Dedifferentiated amniotic fluid mesenchymal stem cell (primary cell): Measurements from ENCODE around the gene HEXIM2.
A peak's percentile ranks its signal among the peaks of the same experiment; 100 is the strongest.
"Not testable (repeated sequence)": the region's sequence is repeated elsewhere in the genome, so short reads cannot be mapped to it uniquely, and the experiment has no call there.

Source experiments
- DNase-seq: peaks from one replicate; pipeline ENCODE4 v3.0.0-alpha.2; 2016; ENCODE audit errors: extremely low spot score

HEXIM2 gene

DNA sequence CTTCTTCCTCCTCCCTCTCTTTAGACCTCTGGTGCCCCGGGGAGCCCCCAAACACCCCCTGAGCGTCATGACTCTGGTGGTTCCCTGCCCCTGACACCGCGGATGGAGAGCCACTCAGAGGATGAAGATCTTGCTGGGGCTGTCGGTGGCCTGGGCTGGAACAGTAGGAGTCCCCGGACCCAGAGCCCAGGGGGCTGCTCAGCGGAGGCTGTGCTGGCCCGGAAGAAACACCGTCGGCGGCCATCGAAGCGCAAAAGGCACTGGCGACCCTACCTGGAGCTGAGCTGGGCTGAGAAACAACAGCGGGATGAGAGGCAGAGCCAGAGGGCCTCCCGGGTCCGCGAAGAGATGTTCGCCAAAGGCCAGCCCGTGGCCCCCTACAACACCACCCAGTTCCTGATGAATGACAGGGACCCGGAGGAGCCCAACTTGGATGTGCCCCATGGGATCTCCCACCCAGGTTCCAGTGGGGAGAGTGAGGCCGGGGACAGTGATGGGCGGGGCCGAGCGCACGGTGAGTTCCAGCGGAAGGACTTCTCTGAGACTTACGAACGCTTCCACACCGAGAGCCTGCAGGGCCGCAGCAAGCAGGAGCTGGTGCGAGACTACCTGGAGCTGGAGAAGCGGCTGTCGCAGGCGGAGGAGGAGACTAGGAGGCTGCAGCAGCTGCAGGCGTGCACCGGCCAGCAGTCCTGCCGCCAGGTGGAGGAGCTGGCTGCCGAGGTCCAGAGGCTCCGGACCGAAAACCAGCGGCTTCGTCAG, 7.5 kb downstream of the HEXIM2 start:
- DNase-seq = peak; percentile 12

DNA sequence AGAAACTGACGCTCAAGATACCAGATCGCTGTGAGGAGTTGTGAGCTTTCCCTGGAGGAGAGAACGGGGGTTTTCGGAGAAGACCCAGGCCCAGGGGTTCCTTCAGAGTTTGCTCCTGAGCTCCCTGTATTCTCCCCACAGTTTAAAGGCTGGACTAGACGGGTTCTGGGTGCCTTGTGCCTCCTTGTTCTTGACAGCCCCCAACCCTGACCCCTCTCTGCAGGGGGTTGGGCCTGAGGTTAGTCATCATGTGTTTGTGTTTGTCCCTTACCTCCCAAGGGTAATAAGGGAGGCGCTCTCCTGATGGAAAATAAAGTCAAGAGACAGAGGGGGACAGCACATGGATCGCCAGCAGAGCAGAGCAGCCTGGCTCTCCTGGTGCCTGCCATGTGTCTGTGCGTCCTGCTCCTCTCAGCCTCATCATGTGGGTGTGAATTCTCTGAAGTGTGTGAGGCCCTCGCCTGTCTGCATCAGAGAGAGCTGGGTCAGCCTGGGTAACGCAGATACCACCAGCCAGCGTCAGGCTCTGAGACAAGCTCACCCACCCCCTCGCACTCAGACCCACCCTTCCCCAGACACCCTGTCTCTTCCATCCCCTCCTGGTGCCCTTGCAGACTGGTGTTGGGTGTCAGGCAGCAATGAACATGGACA, 8.7 kb downstream of the HEXIM2 start:
- no peak for DNase-seq

DNA sequence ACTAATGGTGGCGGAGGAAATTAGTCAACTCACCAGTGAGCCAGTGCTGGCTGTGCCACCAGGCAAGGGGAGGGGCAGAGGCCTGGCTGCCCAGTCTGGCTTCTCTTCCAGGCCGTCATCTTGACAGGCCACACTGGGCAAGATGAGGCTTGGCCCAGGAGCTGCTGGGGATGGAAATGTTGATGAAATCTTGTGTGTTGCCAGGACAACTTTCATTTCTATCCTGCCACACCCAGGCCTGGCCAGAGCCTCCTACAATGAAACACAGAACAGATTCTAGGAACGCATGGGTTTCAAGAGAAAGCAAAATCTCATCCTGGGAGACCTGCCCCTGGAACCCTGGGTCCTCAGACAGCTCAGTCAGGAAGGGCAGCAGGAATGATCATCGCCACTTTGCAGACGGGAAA, 9.3 kb downstream of the HEXIM2 start:
- peak; percentile 84 for DNase-seq

DNA sequence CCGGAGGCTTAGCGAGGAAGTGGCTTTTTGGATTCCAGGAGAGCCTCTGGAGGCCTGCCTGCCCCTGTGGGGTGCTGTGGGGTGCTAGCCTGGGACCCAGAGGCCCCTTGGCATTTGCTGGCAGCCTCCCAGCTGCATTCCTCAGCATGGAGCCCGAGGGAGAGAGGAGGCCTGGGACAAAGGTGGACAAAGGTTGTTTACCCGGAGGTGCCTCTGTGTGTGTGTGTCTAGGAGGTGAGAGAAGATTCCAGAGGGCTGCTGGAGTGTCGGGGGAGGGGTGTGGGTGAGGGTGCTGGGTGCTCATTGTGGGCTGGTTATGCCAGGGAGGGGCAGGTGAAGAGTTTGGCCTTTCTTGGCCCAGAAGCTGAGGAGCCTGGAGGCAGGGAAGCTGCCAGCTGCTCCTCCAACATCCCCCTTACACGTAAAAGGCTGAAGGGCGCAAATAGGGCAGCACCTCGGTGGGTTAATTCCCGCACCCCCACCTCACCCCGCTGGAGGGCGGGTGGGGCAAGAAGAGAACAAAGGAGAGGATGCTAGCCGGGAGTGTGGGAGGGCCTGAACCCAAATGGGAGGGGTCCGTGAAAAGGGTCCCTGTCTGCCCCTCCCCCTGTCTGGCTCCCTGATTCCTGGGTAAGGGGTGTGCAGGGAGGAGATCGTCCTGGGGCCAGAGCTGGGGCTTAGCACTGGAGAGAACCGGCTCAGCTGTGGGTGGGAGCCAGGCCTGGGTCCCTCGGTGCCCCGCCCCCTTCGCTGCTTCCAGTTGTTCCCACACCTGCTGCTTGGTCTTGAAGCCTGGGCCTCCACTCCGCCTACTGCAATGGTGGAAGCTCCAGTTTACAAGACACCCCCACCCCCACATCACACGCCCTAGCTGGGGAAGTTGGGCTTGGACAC, 9.9 kb downstream of the HEXIM2 start:
- no peak for DNase-seq

DNA sequence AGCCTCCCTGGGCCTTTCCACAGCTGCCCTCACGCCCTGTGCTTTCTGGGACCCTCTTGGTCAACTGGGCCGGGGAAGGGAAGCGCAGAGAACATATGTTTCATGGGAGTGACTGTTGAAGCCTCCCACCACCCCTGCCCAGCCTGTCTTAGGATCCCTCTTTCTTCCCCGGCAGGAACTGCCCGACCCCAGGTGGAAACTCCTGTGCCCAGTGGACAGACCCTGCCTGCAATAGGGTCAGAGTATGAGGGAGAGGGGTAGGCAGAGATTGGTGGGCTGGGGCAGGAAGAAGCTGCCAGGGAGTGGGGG, 10.5 kb downstream of the HEXIM2 start:
- no peak for DNase-seq

DNA sequence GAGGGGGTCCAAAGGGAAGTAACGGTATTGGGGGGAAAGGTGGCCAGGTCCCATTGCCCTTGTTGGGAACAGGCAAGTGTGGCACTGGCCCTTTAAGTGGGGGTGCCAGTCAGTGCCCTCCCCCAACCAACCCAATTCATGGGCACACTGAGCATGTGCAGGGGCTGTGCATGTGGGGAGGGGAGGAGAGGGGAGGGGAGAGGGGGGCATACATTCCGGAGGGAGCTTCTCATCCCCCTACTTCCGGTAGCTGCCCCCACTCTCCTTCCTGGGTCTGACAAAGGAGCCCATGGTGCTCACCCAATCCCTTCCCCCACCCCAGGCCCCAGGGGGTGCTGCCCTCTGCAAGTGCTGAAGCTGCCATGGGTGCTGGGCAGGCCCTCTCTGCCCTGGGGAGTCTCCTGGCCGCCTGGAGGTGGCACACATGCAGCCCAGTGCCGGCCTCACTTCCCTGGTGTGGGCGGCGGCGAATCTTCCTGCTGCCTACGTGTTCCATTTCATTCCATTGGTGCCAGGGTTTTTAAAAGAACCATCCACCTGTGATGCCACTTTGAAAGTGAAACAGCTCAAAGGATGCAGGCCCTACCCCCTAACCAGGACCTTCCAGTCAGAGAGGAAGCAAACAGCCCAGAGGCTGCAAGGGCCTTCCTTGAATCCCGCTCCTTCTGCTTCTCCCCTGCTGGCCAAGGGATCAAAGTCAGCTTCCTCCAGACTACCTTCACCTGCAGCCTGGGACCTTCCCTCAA, 11.0 kb downstream of the HEXIM2 start:
- no peak for DNase-seq

DNA sequence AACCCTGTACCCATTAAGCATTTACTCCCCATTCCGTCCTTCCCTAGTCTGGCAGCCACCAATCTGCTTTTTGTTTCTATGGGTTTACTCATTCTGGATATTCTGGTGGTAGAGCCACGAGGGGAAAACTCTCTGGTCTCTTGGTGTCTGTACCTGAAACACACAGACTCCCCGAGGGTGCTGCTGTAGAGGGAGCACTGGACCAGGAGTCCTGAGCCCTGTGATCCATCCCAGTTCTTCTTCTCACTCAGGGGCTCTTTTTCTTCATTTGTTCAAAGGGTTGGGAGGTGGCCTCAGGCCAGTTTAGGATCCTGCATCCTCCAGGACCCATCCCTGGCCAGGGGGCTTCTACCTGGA, 14.1 kb downstream of the HEXIM2 start:
- no peak for DNase-seq

DNA sequence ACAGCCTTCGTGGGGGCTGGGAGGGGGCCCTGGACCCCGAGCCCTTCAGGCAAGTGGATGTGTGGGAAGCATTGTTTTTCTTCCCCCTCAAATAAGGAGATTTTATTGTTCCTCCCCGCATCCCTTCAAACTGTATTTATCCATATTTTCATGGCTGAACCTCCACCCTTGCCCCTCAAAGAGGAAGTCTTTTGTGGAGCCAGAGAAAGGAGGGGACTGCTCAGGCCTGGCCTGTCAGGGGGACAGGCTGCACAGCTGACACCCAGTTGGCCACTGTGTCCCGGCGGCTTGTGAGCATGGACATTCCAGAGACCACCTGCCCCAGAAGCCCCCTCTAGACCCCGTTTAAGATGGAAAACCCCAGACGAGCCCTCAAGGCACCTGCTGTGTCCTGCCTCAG, 15.9 kb downstream of the HEXIM2 start:
- no peak for DNase-seq

DNA sequence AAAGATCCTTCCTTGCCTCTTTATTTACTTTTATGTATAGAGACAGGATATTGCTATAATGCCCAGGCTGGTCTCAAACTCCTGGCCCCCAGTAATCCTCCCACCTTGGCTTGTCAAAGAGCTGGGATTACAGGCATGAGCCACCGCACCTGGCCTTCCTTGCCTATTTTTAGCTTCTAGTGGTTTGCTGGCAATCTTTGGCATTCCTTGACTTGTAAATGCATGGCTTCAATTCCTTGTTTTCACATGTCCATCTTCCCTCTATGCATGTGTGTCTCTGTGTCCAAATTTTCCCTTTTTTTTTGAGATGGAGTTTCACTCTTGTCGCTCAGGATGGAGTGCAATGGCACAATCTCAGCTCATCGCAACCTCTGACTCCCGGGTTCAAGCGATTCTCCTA, 22.5 kb downstream of the HEXIM2 start:
- no peak for DNase-seq

DNA sequence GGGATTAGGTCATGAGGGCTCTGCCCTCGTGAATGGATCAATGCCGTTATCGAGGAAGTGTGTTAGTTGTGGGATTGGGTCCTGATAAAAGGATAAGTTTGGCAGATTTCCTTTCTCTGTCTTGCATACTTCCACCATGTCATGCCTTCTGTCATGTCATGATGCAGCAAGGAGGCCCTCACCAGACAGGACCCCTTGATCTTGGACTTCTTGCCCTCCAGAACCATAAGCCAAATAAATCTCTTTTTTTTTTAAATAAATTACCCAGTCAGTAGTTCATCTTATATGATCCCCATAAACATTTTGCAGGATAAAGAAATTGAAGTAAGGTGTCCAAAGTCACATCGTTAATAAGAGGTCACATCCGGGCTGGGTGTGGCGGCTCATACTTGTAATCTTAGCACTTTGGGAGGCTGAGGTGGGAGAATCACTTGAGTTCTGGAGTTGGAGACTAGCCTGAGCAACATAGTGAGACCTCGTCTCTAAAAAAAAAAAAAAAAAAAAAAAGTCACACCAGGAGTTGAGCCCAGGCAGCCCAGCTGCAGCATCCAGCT, 25.2 kb downstream of the HEXIM2 start:
- DNase-seq = no peak

DNA sequence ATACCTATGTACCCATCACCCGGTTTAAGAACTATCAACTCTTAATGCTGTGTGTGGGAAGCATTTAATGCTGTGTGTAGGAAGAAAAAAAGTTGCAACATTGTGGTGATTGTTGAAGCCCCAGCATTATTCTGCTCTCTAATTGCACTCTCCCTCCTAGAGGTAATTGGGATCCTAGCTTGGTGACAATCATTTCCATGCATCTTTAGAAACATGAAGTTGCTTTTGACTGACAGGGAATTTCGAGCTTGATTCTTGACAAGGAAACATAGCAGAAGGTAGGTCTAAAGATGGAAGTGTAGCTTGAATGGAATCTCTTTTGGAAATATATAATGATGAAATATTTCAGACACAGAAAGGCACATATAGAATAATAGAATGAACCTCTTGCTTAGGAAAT, 27.3 kb downstream of the HEXIM2 start:
- no peak for DNase-seq

DNA sequence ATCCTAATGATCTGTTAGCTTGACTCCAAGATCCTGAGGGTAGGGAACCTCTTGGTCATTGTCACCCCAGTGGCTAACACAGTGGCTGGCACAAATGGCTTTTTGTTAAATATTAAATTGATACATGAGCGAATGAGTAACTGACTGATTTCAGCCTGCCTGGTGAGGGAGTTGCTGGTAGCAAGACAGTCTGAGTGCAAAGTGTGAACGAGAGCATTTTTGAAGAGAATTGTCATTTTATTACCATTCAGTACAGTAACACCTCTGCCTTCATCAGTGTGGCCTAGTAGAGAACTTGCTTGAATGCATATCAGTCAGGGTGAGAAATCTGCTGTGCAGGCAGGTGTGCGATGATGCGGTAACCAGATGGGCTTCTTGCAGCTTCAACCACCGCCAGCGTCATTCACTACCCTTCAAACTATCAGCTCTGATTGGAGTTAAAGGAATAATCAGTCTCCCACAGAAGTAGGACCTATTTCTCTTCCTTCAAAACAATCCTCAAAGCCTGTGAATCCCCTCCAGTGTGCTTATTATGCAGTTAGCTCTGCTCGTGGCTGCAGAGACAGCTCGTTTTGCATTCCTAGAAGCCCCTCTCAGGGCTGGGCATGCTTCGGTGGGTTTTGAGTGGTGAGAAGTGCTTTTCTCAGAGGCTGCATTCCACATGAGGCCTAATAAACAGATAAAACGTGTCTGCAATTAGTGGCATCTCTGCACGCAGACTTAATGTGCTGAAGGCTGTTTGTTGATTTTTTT, 29.0 kb downstream of the HEXIM2 start:
- no peak for DNase-seq

DNA sequence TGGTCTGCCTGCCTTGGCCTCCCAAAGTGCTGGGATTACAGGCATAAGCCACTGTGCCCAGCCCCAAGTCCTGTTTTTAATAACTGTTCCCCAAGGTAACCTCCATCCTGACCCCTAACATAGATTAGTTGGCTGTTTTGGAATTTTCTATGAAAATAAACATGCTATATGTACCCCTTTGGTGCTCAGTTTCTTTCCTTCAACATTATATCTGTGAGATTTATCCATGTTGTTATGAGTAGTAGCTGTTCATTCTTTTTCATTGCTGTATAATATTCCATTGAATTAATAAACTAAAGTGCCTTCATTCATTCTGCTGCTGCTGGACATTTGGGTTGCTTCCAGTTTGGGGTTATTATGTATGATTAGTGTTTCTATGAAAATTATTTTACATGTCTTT, 33.7 kb downstream of the HEXIM2 start:
- DNase-seq = no peak

DNA sequence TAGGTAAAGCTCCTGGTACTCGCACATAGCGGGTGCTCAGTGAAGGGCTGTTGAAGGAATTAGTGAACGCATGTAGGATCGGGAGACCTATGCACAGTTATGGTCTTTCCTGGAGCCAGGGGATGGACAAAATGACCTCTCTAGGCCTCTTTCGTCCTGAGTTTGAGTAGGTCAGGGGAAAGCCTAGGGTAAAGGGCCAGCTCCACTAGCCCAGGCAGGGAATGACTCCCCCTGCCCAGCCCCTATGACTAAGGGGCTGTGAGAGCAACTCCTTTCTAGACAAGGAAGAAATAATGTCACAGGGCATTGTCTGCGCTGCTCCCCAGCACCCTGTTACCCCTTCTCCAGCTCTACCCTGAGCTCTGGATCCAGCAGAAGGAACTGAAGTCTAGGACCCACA, 35.4 kb downstream of the HEXIM2 start:
- no peak for DNase-seq

DNA sequence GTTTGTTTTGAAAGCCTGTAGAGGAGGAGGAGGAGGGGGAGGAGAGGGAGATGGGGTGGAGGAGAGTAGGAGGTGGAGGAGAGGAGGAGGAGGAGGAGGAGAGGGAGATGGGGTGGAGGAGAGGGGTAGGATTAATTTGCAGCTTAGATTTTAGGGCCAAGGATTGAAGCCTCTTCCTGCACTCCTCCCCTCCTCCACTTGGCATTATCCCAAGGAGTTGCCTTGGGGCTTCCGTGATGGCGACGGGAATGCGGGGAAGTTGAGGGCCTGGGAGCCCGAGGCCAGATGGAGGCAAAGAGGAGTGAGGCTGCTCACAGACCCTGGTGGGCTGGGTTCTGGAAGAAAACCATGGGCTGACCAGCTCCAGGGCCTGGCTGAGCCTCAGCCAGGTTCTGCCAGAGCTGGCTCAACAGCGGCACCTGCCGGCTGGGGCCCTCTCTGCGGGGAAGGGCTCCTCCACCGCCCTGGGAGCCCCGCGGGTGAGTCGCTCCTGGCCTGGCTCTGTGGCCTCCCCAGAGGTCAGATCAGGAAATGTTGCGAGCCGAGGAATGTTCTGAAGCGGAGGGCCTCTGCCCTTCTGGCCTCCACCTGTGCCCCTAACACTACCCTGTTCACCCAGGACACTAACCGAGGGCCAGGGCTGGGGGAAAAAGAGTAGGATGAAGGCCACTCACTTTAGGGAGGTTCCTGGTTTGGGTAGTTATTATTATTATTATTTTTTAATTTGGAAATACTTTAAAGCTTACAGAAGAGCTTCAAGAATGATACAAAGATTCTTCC, 36.1 kb downstream of the HEXIM2 start:
- DNase-seq = peak; percentile 78

DNA sequence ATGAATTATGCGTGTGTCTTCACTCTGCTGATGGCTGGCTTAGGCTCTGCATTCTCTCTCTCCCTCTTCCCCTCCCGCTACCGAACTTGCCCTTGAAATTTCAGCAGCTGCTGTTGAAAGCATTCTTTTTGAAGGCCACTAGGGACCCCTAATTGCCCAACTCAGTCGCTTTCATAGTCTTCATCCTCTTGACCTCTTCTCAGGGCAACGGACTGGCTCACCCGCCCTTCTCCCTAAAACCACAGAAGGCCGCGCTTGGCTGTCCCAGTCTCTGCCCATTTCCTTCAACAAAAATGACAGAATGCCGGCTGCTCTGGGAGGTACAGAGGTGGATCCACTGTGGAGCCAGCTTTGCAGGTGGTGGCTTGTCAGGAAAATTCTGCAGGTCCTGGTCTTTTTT, 39.0 kb downstream of the HEXIM2 start:
- no peak for DNase-seq

DNA sequence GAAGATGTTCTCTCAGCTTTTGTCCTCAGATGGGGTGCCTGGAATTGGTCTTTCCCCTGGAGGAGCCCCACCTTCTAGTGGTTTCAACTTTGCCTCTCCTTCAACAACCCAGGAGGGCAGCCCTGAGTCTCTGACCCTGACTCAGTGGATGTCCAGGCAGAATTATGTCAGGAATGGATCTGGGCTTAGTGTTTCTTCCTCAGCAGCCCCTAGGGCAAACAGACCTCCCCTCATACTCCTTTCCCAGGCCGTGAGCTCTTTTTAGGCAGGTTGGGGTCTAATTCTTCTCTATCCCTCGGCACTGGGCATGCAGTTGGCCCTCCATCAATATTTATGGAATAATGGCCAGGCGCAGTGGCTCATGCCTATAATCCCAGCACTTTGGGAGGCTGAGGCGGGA, 39.8 kb downstream of the HEXIM2 start:
- no peak for DNase-seq

DNA sequence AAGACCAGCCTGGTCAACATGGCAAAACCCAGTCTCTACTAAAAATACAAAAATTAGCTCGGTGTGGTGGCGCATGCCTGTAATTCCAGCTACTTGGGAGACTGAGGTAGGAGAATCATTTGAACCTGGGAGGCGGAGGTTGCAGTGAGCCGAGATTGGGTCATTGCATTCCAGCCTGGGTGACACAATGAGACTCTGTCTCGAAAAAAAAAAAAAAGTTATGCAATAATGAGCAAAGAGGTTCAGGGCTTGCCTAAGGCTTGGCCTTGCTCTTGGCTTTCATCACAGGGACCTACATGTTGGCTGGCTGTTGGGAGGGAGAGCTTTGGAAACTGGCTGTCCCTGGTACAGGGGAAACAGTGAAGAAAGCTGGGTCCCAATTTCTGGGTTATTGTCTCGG, 40.2 kb downstream of the HEXIM2 start:
- DNase-seq = not testable (repeated sequence)

DNA sequence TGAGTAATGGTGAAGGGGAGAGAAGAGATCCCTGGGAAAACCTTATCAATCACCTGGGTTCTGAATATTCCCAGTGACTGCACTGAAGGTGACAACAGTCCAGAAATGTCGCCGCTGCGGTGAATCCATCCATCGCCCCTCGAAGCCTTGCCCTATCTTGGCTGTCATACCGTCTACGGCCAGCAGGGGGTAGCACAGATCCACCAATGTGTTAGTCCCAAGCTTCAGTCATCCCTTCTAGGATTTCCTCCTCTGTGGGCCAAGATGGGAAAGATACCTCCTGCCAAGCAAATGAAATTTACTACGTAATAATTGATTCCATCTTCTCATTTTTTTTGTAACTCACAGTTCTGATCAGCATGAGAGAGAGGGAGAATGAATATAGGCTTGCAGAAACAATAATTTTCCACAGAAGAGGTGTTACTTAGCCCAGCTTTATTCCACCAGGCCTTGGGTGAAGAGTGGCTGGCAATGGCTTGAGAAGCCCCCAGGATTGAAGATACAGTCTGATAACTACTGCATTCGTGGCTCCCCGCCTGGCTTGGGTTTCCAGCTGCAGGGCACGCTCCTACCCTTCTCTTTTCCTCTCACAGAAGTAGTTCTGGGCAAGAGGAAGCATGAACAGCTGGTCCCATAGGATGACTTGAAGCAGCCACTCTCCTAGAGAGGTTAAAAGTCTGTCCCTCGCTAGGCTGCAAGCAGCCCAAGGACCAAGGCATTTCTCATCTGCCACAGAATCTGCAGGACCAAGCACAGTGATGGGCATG, 57.4 kb downstream of the HEXIM2 start:
- DNase-seq = peak; percentile 88
